Stimulated activated CD8-positive, alpha-beta memory T cell treated with anti-CD3 and anti-CD28 coated beads, Interleukin-4, amount 100 ng/mL, for 24 hours (primary cell): Measurements from ENCODE around the gene PVR.
"Not testable (repeated sequence)": the region's sequence is repeated elsewhere in the genome, so short reads cannot be mapped to it uniquely, and the experiment has no call there.

Experiments
- DNase-seq: peaks from one replicate; pipeline ENCODE4 v3.0.0-alpha.2; 2020; ENCODE audit warnings: low read depth

PVR gene

GRCh38 chr19:44618640-44619357 is 24.9 kb upstream of the PVR start:
- no peak for DNase-seq

- no peak for DNase-seq
Observed at GRCh38 chr19:44620667-44621066, 23.0 kb upstream of the PVR start.

- no peak for DNase-seq
Observed at GRCh38 chr19:44621367-44621766, 22.3 kb upstream of the PVR start.

GRCh38 chr19:44623080-44623479 is 20.6 kb upstream of the PVR start:
- no peak for DNase-seq

GRCh38 chr19:44623626-44624025 is 20.1 kb upstream of the PVR start:
- DNase-seq = no peak

GRCh38 chr19:44624840-44625354 is 18.8 kb upstream of the PVR start:
- no peak for DNase-seq

- not testable (repeated sequence) for DNase-seq
Observed at GRCh38 chr19:44625637-44626036, 18.1 kb upstream of the PVR start.

- DNase-seq = no peak
Observed at GRCh38 chr19:44626048-44626624, 17.6 kb upstream of the PVR start.

GRCh38 chr19:44627631-44628030 is 16.1 kb upstream of the PVR start:
- DNase-seq = no peak

GRCh38 chr19:44628793-44629192 is 14.9 kb upstream of the PVR start:
- DNase-seq = no peak

GRCh38 chr19:44631611-44632010 is 12.1 kb upstream of the PVR start:
- DNase-seq = not testable (repeated sequence)

- DNase-seq = not testable (repeated sequence)
Observed at GRCh38 chr19:44634058-44634457, 9.7 kb upstream of the PVR start.

- DNase-seq = no peak
Observed at GRCh38 chr19:44634785-44635184, 8.9 kb upstream of the PVR start.

- DNase-seq = no peak
Observed at GRCh38 chr19:44635581-44636438, 7.9 kb upstream of the PVR start.

- no peak for DNase-seq
Observed at GRCh38 chr19:44636439-44637389, 7.0 kb upstream of the PVR start.

GRCh38 chr19:44637390-44637764 is 6.3 kb upstream of the PVR start:
- no peak for DNase-seq

GRCh38 chr19:44640518-44640917 is 3.2 kb upstream of the PVR start:
- DNase-seq = no peak

GRCh38 chr19:44641501-44642265 is 2.0 kb upstream of the PVR start:
- no peak for DNase-seq

- no peak for DNase-seq
Observed at GRCh38 chr19:44642377-44642776, 1.3 kb upstream of the PVR start.

GRCh38 chr19:44644402-44645016 is 799 bp downstream of the PVR start:
- no peak for DNase-seq
